ENCODE data around the gene EN2. TPM values are rescaled to one million over a fixed set of nuclear protein-coding genes. Genes with fewer than 3 reads are reported as not detected.

Gene EN2
- total and polyA plus RNA-seq, 10 donors: 0.03 to 0.04 TPM; not detected in 8

- 73 to 82% (median 80%) methylated on average over 13 of the region's 13 CpGs for WGBS, 5 donors
- no peaks in the 10 kb centered on the region for H3K36me3 ChIP-seq
- H3K4me3 ChIP-seq: no peak overlapping the region
- intact Hi-C loops (cut with DNase I; ENCODE audit: low total_unique reads): no loop called here
- no peak overlapping the region for H3K27ac ChIP-seq
- DNase-seq: no peak
- peaks cover 7 to 16% (median 12%) of the 10 kb centered on the region in 6 donors for H3K4me1 ChIP-seq
- peaks cover 0 to 7% (median 0%) of the 10 kb centered on the region in 8 donors for H3K9me3 ChIP-seq
- H3K27me3 ChIP-seq (replicated peaks in 1 of 7): peaks cover 7 to 100% (median 56%) of the 10 kb centered on the region in 7 donors
- TF ChIP-seq, protein P1, sequence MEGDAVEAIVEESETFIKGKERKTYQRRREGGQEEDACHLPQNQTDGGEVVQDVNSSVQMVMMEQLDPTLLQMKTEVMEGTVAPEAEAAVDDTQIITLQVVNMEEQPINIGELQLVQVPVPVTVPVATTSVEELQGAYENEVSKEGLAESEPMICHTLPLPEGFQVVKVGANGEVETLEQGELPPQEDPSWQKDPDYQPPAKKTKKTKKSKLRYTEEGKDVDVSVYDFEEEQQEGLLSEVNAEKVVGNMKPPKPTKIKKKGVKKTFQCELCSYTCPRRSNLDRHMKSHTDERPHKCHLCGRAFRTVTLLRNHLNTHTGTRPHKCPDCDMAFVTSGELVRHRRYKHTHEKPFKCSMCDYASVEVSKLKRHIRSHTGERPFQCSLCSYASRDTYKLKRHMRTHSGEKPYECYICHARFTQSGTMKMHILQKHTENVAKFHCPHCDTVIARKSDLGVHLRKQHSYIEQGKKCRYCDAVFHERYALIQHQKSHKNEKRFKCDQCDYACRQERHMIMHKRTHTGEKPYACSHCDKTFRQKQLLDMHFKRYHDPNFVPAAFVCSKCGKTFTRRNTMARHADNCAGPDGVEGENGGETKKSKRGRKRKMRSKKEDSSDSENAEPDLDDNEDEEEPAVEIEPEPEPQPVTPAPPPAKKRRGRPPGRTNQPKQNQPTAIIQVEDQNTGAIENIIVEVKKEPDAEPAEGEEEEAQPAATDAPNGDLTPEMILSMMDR (IDR thresholded peaks at IDR 0.05 in 8 of 11, conservative IDR thresholded peaks at IDR 0.05 in 3 of 11): no peak
Measured at GRCh38 chr7:155513543-155514285, 55.8 kb downstream of the EN2 start.

DNA sequence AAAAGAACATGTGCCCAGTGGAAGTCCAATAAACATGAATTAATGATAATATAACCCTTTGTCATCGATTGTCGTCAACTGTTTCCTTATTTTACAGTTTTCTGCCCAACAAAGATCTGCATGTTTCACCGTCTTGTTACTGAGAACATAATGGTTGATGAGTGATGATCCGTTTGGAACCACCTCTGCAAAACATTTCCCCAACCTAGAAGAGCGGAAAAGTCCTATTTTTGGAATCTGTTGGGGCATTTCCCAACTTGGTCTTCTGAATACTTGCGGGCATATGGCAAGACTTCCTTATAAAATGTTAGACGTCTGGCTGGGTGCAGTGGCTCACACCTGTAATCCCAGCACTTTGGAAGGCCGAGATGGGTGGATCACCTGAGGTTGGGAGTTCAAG is 56.4 kb downstream of the EN2 start:
- no peak for DNase-seq
- Histone ChIP-seq H3K27ac (no peak overlapping the region), H3K4me3 (no peak overlapping the region), H3K27me3 (replicated peaks in 1 of 7) (peaks cover 5 to 100% (median 51%) of the 10 kb centered on the region in 7 donors), H3K9me3 (peaks cover 0 to 7% (median 0%) of the 10 kb centered on the region in 8 donors), H3K36me3 (no peaks in the 10 kb centered on the region), H3K4me1 (peaks cover 7 to 13% (median 11%) of the 10 kb centered on the region in 6 donors)
- 80 to 88% (median 85%) methylated on average over 8 of the region's 8 CpGs for WGBS, 5 donors
- intact Hi-C loops (cut with DNase I; ENCODE audit: low total_unique reads): no loop called here
- TF ChIP-seq POLR2A (IDR thresholded peaks at IDR 0.05) (no peak), POLR2AphosphoS5 (IDR thresholded peaks at IDR 0.05) (no peak)
- TF ChIP-seq, protein P1 (IDR thresholded peaks at IDR 0.05 in 8 of 11, conservative IDR thresholded peaks at IDR 0.05 in 3 of 11): no peak

Other genes with a start within 250 kb of the EN2 start
- 10 to 100 TPM; 26.2 to 61.8 (median 31.6) TPM for gene INSIG1, start 160.3 kb upstream of the EN2 start, total RNA-seq
- gene INSIG1, start 160.3 kb upstream of the EN2 start, polyA plus RNA-seq: 10 to 100 TPM; 15.8 to 20.5 (median 18.6) TPM
- not detected for gene CNPY1, start 88.4 kb downstream of the EN2 start, total RNA-seq
- not detected for gene CNPY1, start 88.4 kb downstream of the EN2 start, polyA plus RNA-seq
- gene RBM33, start 186.5 kb downstream of the EN2 start, total RNA-seq: 100 to 1,000 TPM in 3 of 7 donors, 10 to 100 TPM in 4; 68.1 to 109 (median 93.2) TPM
- 10 to 100 TPM in 2 of 3 donors, 1 to 10 TPM in 1; 9.7 to 23.8 (median 10.2) TPM for gene RBM33, start 186.5 kb downstream of the EN2 start, polyA plus RNA-seq

All from spleen (tissue), 11 donors.